H1 (cell line): ENCODE data around the gene MYH9. TPM values are rescaled to one million over a fixed set of nuclear protein-coding genes. Genes with fewer than 3 reads are reported as not detected.

Source experiments
- ATF2 ChIP-seq: IDR thresholded peaks from 2 replicates; pipeline ENCODE4 v1.6.1; 2012; ENCODE audit warnings: low read length, inconsistent platforms
- ATF3 ChIP-seq: IDR thresholded peaks from 2 replicates; pipeline ENCODE4 v1.6.1; 2011; ENCODE audit warnings: low read depth, mild to moderate bottlenecking, low read length; ENCODE audit not compliant: insufficient read depth
- CTCF ChIP-seq, 3 experiments: IDR thresholded peaks; 1 replicate in 2 of 3; 2 replicates in 1 of 3; pipeline versions ENCODE4 v1.5.1 to v1.6.1; 2011; ENCODE audit warnings: low read length in 3 of 3, mild to moderate bottlenecking in 3 of 3, inconsistent platforms in 2 of 3, low read depth in 1 of 3, moderate library complexity in 1 of 3; ENCODE audit not compliant: insufficient read depth in 1 of 3; ENCODE audit errors: control extremely low read depth in 1 of 3
- HDAC6 ChIP-seq: IDR thresholded peaks from one replicate; pipeline ENCODE4 v1.7.1; 2012; ENCODE audit warnings: low read depth, mild to moderate bottlenecking, inconsistent platforms, low read length, moderate library complexity
- KDM1A ChIP-seq: fragments of 200-600, 300-600 bp; sonication (generic); IDR thresholded peaks from 2 replicates; pipeline ENCODE4 v1.7.1; 2016; ENCODE audit warnings: mild to moderate bottlenecking, low read length, borderline replicate concordance
- POLR2A ChIP-seq, 2 experiments: IDR thresholded peaks; 1 replicate in 1 of 2; 2 replicates in 1 of 2; pipeline ENCODE4 v1.6.1; 2011; ENCODE audit warnings: low read depth in 2 of 2, low read length in 2 of 2, mild to moderate bottlenecking in 2 of 2; ENCODE audit errors: control extremely low read depth in 1 of 2
- RAD21 ChIP-seq, 2 experiments: IDR thresholded peaks in 1 of 2; conservative IDR thresholded peaks in 1 of 2; 2 replicates each; pipeline ENCODE4 v1.6.1; 2011; ENCODE audit warnings: low read depth in 2 of 2, low read length in 2 of 2, improper control_type of control experiment in 1 of 2, inconsistent platforms in 1 of 2, mild to moderate bottlenecking in 1 of 2, moderate library complexity in 1 of 2
- RFX5 ChIP-seq: IDR thresholded peaks from 2 replicates; pipeline ENCODE4 v1.6.1; 2011; ENCODE audit warnings: low read depth, low read length, improper control_type of control experiment, borderline replicate concordance
- RXRA ChIP-seq: IDR thresholded peaks from 2 replicates; pipeline ENCODE4 v1.6.1; 2011; ENCODE audit warnings: low read depth, mild to moderate bottlenecking, low read length, moderate library complexity; ENCODE audit not compliant: insufficient read depth
- TCF12 ChIP-seq: IDR thresholded peaks from 2 replicates; pipeline ENCODE4 v1.6.1; 2011; ENCODE audit warnings: low read depth, mild to moderate bottlenecking, low read length
- polyA plus RNA-seq, 7 experiments: library from polyadenylated mRNA; depleted of rRNA in 3 of 7; stranded (reverse) in 5 of 7; unstranded in 2 of 7; fragments of >200 nt in 5 of 7; fragments of 200-250 nt in 2 of 7; gene quantifications; 1 replicate in 5 of 7; 2 replicates in 1 of 7; 4 replicates in 1 of 7; pipeline versions ENCODE4 v1.2.1 to v1.2.3, GENCODE V29; 2011 to 2013; ENCODE audit warnings: missing spikeins in 2 of 7, mixed read lengths in 2 of 7
- total RNA-seq: library from RNA; stranded (reverse); fragmentation: NEBNext Ultra II Directional; extraction: Animal tissue kit (Norgen Biotek cat#: 25700); gene quantifications from 2 replicates; pipeline ENCODE4 v1.2.1, GENCODE V29; 2021

Gene MYH9
- total and polyA plus RNA-seq, 2 of the 8 experiments (the other 6 are each of a cell fraction or from before 2014, with no cell fraction given): 24.9 to 322 TPM

- no peak for TF ChIP-seq RFX5
- TF ChIP-seq TCF12: 0 out of 2 replicates have a peak, but pooled peaks have one; percentile 35
- no peak for TF ChIP-seq ATF2
- no peak for TF ChIP-seq KDM1A
- no peak for TF ChIP-seq HDAC6
- no peak for TF ChIP-seq ATF3
- TF ChIP-seq RAD21 (IDR thresholded peaks at IDR 0.05 in 1 of 2, conservative IDR thresholded peaks at IDR 0.05 in 1 of 2; ENCODE audit: low read depth in 2 of 2, low read length in 2 of 2): peak; percentile 89
- 0 out of 3 replicates have a peak, but pooled peaks of 1 of the 2 experiments have one; percentile 41 for TF ChIP-seq POLR2A (IDR thresholded peaks at IDR 0.05; ENCODE audit: control extremely low read depth in 1 of 2, low read depth in 2 of 2, low read length in 2 of 2)
- TF ChIP-seq CTCF (IDR thresholded peaks at IDR 0.05; ENCODE audit: control extremely low read depth in 1 of 3, insufficient read depth in 1 of 3, low read depth in 1 of 3, low read length in 3 of 3): peak; percentile 86 to 99 (median 98)
- TF ChIP-seq RXRA: no peak
Observed at GRCh38 chr22:36301384-36301828, 86.4 kb downstream of the MYH9 start (continued).
